GM13977 (cell line): ENCODE results near the gene LCE1F.

Source experiments
- DNase-seq: peaks from one replicate; pipeline ENCODE4 v3.0.0; 2012; ENCODE audit warnings: low spot score
- CTCF ChIP-seq: IDR thresholded peaks from 2 replicates; pipeline ENCODE4 v1.5.1; 2012; ENCODE audit warnings: mild to moderate bottlenecking, control low read depth; ENCODE audit not compliant: insufficient read depth; ENCODE audit errors: extremely low read depth, missing control alignments
- in situ Hi-C: fragments of 300-500 bp; cut with MboI; formaldehyde crosslinking; loops from one replicate; pipeline ENCODE4 v1.12.0; 2022; ENCODE audit warnings: low sequenced_read_pairs, low pct_unique_long_range_greater_than_20kb, mixed read lengths, inconsistent platforms; ENCODE audit not compliant: unreplicated experiment

The LCE1F gene

GRCh38 chr1:152756872-152757271, 18.1 kb upstream of the LCE1F start:
- in situ Hi-C loops: no loop called here
- DNase-seq: no peak
- no peak for TF ChIP-seq CTCF

GRCh38 chr1:152757747-152758146, 17.2 kb upstream of the LCE1F start, which contains the start of gene KPRP:
Gene KPRP (plus strand): TSS chr1:152758025. CDS start chr1:152759589, 1,564 bp downstream.
- TF ChIP-seq CTCF: no peak
- DNase-seq: no peak
- in situ Hi-C loops: no loop called here

- no peak for DNase-seq
- in situ Hi-C loops: no loop called here
- TF ChIP-seq CTCF: no peak
Measured at GRCh38 chr1:152758636-152759035, 16.3 kb upstream of the LCE1F start.

- in situ Hi-C loops: no loop called here
- no peak for TF ChIP-seq CTCF
- DNase-seq: no peak
Measured at GRCh38 chr1:152759453-152760173, 15.3 kb upstream of the LCE1F start.

- in situ Hi-C loops: no loop called here
- no peak for TF ChIP-seq CTCF
- no peak for DNase-seq
Measured at GRCh38 chr1:152760551-152761190, 14.3 kb upstream of the LCE1F start.

- no peak for DNase-seq
- in situ Hi-C loops: no loop called here
- TF ChIP-seq CTCF: no peak
Measured at GRCh38 chr1:152761609-152762213, 13.2 kb upstream of the LCE1F start.
